Heart left ventricle (tissue), 16 donors: ENCODE measurements around the gene ITGB5. TPM values are rescaled to one million over a fixed set of nuclear protein-coding genes. Genes with fewer than 3 reads are reported as not detected.
"Not testable (repeated sequence)": the region's sequence is repeated elsewhere in the genome, so short reads cannot be mapped to it uniquely, and the experiment has no call there.

Experiments
- ATAC-seq, 4 donors: fragments of 200-7000 bp; cut with Tn5 transposase; one replicate each; pipeline ENCODE4 v1.9.1; 2020 to 2022; ENCODE audit warnings: moderate library complexity in 4 of 4, mild to moderate bottlenecking in 3 of 4, moderate number of reproducible peaks in 1 of 4
- DNase-seq, 5 donors: peaks; one replicate each; pipeline ENCODE4 v3.0.0-alpha.2; 2020
- H3K27ac ChIP-seq, 12 donors: fragments of 200-600 bp; sonication (generic) in 4 of 12; one replicate each; pipeline versions ENCODE4 v1.5.0 to v1.8.0; 2016 to 2022; ENCODE audit warnings: mild to moderate bottlenecking in 2 of 12
- H3K27me3 ChIP-seq, 9 donors: fragments of 200-600 bp; sonication (generic) in 2 of 9; one replicate each; pipeline versions ENCODE4 v1.5.1 to v1.8.0; 2016 to 2022; ENCODE audit warnings: mild to moderate bottlenecking in 3 of 9
- H3K36me3 ChIP-seq, 9 donors: fragments of 200-600 bp; sonication (generic) in 2 of 9; one replicate each; pipeline versions ENCODE4 v1.5.0 to v1.8.0; 2018 to 2022; ENCODE audit warnings: mild to moderate bottlenecking in 2 of 9
- H3K4me1 ChIP-seq, 12 donors: fragments of 200-600 bp; sonication (generic) in 4 of 12; one replicate each; pipeline versions ENCODE4 v1.5.0 to v1.8.0; 2016 to 2022; ENCODE audit warnings: mild to moderate bottlenecking in 3 of 12
- H3K4me3 ChIP-seq, 12 donors: fragments of 200-600 bp; sonication (generic) in 4 of 12; one replicate each; pipeline versions ENCODE4 v1.5.0 to v1.8.0; 2017 to 2022; ENCODE audit warnings: mild to moderate bottlenecking in 9 of 12, moderate library complexity in 4 of 12
- H3K9me3 ChIP-seq, 12 donors: fragments of 200-600 bp; sonication (generic) in 4 of 12; one replicate each; pipeline versions ENCODE4 v1.5.0 to v1.8.0; 2016 to 2022; ENCODE audit warnings: mild to moderate bottlenecking in 1 of 12
- POLR2A ChIP-seq, 2 donors: fragments of 450-650 bp; IDR thresholded peaks; one replicate each; pipeline ENCODE4 v1.6.1; 2017; ENCODE audit warnings: antibody characterized with exemption in 2 of 2, mild to moderate bottlenecking in 2 of 2, moderate library complexity in 2 of 2
- WGBS, 4 donors: extraction: QIAGEN DNeasy Blood & Tissue Kit in 2 of 4; methylation state at CpG; one replicate each; pipeline versions ENCODE4 v1.1.5 to v1.1.7; 2013 to 2018; 5-methylcytosine and 5-hydroxymethylcytosine counted together
- intact Hi-C, 10 donors: fragments of 100-400 bp; cut with DNase I; formaldehyde crosslinking; loops; one replicate each; pipeline versions ENCODE4 v1.11.1 to v1.14.2; 2022
- polyA plus RNA-seq, 2 donors: library from polyadenylated mRNA; stranded (reverse); fragments of 200-250 nt; gene quantifications; one replicate each; pipeline ENCODE4 v1.2.3, GENCODE V29; 2013
- total RNA-seq, 9 donors: library from RNA; depleted of rRNA in 2 of 9; stranded (reverse); fragments of >200 nt in 2 of 9; fragmentation: NEBNext Ultra II Directional in 3 of 9; extraction: Animal tissue kit (Norgen Biotek cat#: 25700) in 3 of 9; gene quantifications; one replicate each; pipeline versions ENCODE4 v1.1.0 to v1.2.4, GENCODE V29; 2016 to 2023
- TF ChIP-seq, protein P1 (sequence below), 12 donors: fragments of 200-600 bp; sonication (generic) in 4 of 12; IDR thresholded peaks; one replicate each; pipeline versions ENCODE4 v1.5.0 to v1.8.0; 2018 to 2022; ENCODE audit warnings: antibody characterized with exemption in 12 of 12, mild to moderate bottlenecking in 5 of 12
- donor health status: ischemic (EF 13 %, LVEDD 7.1; RV severe dilation, severe dysfunction).
- donor health status: healthy with polysubstance abuse.
- donor health status: DM: no; HTN: yes; CAD: no.
- donor health status: DM: no; HTN: no; CAD: no.
- donor health status: ischemic (EF 25% LVEDD 6.9; RV normal size, moderate dysfunction).
- donor health status: ischemic (EF 25% LVEDD 5.7; RV mildly dilated, moderate dysfunction).
- donor health status: healthy.
- donor health status: DM: yes; HTN: yes; CAD: no.
- donor health status: ischemic (EF 35%, LVEDD 5.7; RV mildly dilated, moderate dysfunction).
- donor health status: nonischemic (EF 11% LVEDD 7.7; RV severe dilation, severe dysfunction).
- donor health status: DM: yes; HTN: yes; CAD: no.
- donor health status: PGD.
- donor health status: ischemic (EF 29% LVEDD 5.4; RV normal size, mild dysfunction).
- donor health status: nonischemic (EF 23%, LVEDD 6.1; RV moderate dilation, normal function).

ITGB5 gene
- total and polyA plus RNA-seq, 11 donors = 23.1 to 223 (median 118) TPM

DNA sequence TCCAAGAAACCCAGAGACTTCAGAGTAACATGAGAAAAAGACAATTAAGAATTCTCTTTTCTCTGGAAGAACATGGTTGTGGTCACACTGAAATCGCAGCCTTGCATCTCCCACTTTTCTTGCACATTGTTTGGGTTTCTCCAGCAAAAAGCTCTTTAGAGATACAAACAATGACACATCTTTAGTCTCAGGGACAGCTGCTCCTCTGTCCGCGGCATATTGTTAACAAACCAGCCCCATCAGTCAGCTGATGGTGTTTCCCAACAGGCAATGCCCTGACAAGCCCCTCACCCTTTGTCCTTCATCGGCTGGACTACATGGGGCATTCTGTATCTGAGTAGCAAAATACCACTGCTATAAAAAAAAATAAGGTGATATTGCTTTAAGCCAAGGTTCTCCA, 103.5 kb downstream of the ITGB5 start:
- no peak for TF ChIP-seq POLR2A (IDR thresholded peaks at IDR 0.05)
- TF ChIP-seq, protein P1, sequence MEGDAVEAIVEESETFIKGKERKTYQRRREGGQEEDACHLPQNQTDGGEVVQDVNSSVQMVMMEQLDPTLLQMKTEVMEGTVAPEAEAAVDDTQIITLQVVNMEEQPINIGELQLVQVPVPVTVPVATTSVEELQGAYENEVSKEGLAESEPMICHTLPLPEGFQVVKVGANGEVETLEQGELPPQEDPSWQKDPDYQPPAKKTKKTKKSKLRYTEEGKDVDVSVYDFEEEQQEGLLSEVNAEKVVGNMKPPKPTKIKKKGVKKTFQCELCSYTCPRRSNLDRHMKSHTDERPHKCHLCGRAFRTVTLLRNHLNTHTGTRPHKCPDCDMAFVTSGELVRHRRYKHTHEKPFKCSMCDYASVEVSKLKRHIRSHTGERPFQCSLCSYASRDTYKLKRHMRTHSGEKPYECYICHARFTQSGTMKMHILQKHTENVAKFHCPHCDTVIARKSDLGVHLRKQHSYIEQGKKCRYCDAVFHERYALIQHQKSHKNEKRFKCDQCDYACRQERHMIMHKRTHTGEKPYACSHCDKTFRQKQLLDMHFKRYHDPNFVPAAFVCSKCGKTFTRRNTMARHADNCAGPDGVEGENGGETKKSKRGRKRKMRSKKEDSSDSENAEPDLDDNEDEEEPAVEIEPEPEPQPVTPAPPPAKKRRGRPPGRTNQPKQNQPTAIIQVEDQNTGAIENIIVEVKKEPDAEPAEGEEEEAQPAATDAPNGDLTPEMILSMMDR (IDR thresholded peaks at IDR 0.05) = no peak
- peaks cover 0 to 10% (median 0%) of the 10 kb centered on the region in 9 donors for H3K36me3 ChIP-seq
- ATAC-seq = no peak
- intact Hi-C loops = loop anchor here in 5 of 10 donors (5.0 to 10.0 kb wide), 3 partner anchors 49 to 104 kb away; partner anchors contain the start of gene ITGB5 (in 3 of the 5)
- 79 to 95% (median 93%) methylated on average over 4 of the region's 4 CpGs for WGBS, 4 donors
- DNase-seq = no peak
- peaks cover 16 to 99% (median 77%) of the 10 kb centered on the region in 12 donors for H3K4me1 ChIP-seq
- peak overlapping the region in 3 of 12 donors; percentile 71 to 81 (median 75) for H3K27ac ChIP-seq
- no peaks in the 10 kb centered on the region for H3K9me3 ChIP-seq
- no peaks in the 10 kb centered on the region for H3K27me3 ChIP-seq
- no peak overlapping the region for H3K4me3 ChIP-seq

DNA sequence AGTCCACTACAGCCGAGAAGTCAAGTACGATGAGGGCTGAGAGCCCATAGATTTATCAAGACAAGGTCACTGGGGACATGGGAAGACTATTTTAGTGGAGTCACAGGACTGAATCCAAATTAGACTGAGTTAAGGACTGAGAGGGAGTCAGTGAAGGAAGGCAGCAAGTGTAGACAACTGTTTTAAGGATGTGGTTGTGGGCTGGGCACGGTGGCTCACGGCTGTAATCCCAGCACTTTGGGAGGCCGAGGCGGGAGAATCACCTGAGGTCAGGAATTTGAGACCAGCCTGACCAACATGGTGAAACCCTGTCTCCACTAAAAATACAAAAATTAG, 104.8 kb downstream of the ITGB5 start:
- ATAC-seq, H3K27me3 ChIP-seq, DNase-seq, H3K9me3 ChIP-seq, H3K4me3 ChIP-seq: not testable (repeated sequence)
- H3K4me1 ChIP-seq = peaks cover 11 to 98% (median 67%) of the 10 kb centered on the region in 12 donors
- intact Hi-C loops = loop anchor here in 5 of 10 donors (5.0 to 10.0 kb wide), 3 partner anchors 50 to 105 kb away; partner anchors contain the start of gene ITGB5 (in 3 of the 5)
- H3K27ac ChIP-seq = peak overlapping the region in 10 of 12 donors; percentile 81 to 95 (median 92)
- H3K36me3 ChIP-seq = peaks cover 0 to 12% (median 0%) of the 10 kb centered on the region in 9 donors
- 50 to 57% (median 51%) methylated on average over 6 of the region's 6 CpGs for WGBS, 4 donors

DNA sequence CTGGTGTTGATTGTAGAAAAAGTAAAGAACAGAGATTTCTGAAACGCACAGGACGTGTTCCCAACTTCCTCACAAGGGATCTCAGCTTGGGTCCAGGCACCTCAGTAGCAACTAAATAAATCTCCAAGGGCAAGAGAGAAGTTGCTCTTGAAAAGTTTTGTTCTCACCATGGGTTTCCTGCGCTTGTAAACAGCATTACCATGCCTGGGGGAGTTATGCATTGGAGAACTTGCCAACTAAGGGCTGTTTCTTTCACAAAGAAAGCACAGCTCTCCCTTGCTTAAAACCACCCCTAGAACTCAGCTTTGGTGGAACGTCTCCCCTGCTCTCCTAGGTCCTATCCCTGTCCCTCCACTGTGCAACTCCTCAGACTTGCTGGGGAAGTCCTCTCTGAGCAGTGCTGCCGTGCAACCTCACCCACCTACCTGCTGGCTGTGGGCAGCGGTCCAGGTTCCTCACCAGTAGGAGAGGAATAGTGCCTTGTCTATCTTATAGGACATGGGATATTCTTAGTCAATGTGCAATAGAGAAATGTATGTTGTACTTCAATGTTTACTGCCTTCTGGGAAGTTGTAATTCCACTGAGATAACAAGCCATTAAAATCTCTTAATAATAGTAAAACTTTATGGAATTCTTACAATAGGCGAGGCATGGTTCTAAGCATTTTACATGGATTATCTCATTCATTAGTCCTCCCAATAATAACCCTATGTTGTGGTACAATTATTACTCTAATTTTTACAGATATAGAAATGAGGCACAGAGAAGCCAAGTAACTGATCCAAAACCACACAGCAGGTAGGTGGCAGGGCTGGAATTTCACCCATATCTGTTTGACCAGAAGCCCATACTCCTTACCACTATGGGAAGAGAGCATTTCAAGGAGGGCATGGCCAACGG, 105.4 kb downstream of the ITGB5 start:
- intact Hi-C loops = loop anchor here in 6 of 10 donors (2.0 to 10.0 kb wide), 4 partner anchors 51 to 106 kb away; partner anchors contain the start of gene ITGB5 (in 4 of the 6)
- peaks cover 0 to 12% (median 0%) of the 10 kb centered on the region in 9 donors for H3K36me3 ChIP-seq
- H3K4me1 ChIP-seq = peaks cover 6 to 98% (median 61%) of the 10 kb centered on the region in 12 donors
- no peak overlapping the region for H3K4me3 ChIP-seq
- no peaks in the 10 kb centered on the region for H3K27me3 ChIP-seq
- peak overlapping the region; percentile 77 to 95 (median 91) for H3K27ac ChIP-seq
- DNase-seq = no peak
- no peak for TF ChIP-seq POLR2A (IDR thresholded peaks at IDR 0.05)
- TF ChIP-seq, protein P1 (IDR thresholded peaks at IDR 0.05) = no peak
- 46 to 52% (median 50%) methylated on average over 8 of the region's 8 CpGs for WGBS, 4 donors
- H3K9me3 ChIP-seq = no peaks in the 10 kb centered on the region
- no peak for ATAC-seq

DNA sequence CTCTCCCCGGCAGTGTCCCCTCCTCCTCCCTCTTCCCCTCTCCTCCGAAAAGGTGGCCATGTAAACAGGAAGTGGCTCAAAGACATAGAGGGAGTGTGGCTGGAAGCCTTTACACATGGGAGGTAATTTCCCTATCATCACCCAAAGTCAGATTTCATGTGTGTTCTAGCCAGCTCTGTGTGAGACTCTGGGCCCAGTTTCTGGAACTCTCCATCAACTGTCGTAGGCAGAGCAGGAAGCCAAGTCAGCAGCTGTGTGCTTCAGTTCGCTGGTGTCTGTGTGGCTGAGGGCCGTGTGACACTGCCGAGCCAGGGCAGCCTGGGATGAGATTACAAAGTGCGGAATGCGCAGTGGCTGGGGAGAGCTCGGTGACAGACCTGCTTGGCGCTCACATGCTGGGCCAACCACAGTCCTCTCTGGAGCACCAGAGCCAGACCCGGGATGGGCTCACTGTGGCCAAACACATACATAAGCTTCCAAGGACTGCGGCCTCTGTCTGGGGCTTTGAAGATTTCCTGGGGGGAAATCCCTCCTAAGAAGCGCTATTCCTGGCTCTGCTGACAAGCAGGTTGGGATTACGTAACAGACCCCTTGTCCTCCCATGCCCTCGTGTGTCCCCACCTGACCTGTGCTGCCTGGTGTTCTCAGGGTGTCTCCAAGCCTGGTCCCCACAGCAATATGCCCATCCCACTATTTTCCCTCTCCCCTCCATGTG, 106.2 kb downstream of the ITGB5 start:
- Histone ChIP-seq H3K36me3 (peaks cover 0 to 12% (median 0%) of the 10 kb centered on the region in 9 donors), H3K4me3 (peak overlapping the region in 4 of 12 donors; percentile 8 to 20 (median 12)), H3K27me3 (no peaks in the 10 kb centered on the region), H3K27ac (peak overlapping the region; percentile 77 to 95 (median 91)), H3K9me3 (no peaks in the 10 kb centered on the region), H3K4me1 (peaks cover 6 to 97% (median 55%) of the 10 kb centered on the region in 12 donors)
- intact Hi-C loops = loop anchor here in 6 of 10 donors (2.0 to 10.0 kb wide), 4 partner anchors 51 to 106 kb away; partner anchors contain the start of gene ITGB5 (in 4 of the 6)
- peak; percentile 88 to 91 (median 89) for ATAC-seq
- TF ChIP-seq, protein P1 (IDR thresholded peaks at IDR 0.05) = no peak
- peak in 1 of 2 donors; percentile 36 for TF ChIP-seq POLR2A (IDR thresholded peaks at IDR 0.05)
- WGBS, 4 donors = 4 to 8% (median 5%) methylated on average over 6 to 15 of the region's 15 CpGs
- DNase-seq = peak; percentile 88 to 94 (median 89)
